Measurements from ENCODE around the gene SLC12A6.

DNA sequence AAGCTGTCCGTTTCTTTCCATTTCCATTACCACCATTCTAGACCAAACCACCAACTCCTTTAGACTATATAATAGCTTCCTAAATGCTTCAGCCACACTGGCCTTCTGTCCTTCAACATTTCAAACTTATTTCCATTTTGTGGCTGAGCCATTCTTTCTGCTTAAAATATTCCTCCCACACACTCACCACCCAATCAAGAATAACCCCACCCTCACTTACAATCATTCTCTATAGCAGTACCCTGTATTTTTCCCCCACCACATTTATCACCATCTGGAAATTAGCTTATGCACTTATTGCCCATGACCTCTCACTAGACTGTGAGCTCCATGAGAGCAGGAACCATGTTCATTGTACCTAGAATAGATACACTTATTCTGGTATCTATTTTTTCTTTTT, 134.3 kb downstream of the SLC12A6 start:
- no peak for TF ChIP-seq EZH2phosphoT487 (conservative IDR thresholded peaks at IDR 0.05; ENCODE audit: low read length)
- TF ChIP-seq CTCF (IDR thresholded peaks at IDR 0.05; ENCODE audit: insufficient read depth, low read length, poor library complexity, severe bottlenecking) = no peak
